GM21723 (cell line): ENCODE data around the gene NKD2.
"Not testable (repeated sequence)": the region's sequence is repeated elsewhere in the genome, so short reads cannot be mapped to it uniquely, and the experiment has no call there.

Source experiments
- ATAC-seq: cut with Tn5 transposase; IDR thresholded peaks from one replicate; pipeline ENCODE4 v1.9.1; 2021; ENCODE audit warnings: mild to moderate bottlenecking, moderate library complexity; ENCODE audit not compliant: unreplicated experiment

The NKD2 gene

GRCh38 chr5:1054799-1055775, 46.5 kb downstream of the NKD2 start:
- no peak for ATAC-seq

- no peak for ATAC-seq
Measured at GRCh38 chr5:1055896-1056610, 47.5 kb downstream of the NKD2 start.

GRCh38 chr5:1056611-1057484, 48.2 kb downstream of the NKD2 start:
- no peak for ATAC-seq

GRCh38 chr5:1057485-1058082, 49.0 kb downstream of the NKD2 start:
- no peak for ATAC-seq

- no peak for ATAC-seq
Measured at GRCh38 chr5:1058083-1058945, 49.7 kb downstream of the NKD2 start.

GRCh38 chr5:1058988-1059883, 50.6 kb downstream of the NKD2 start:
- no peak for ATAC-seq

GRCh38 chr5:1059884-1060263, 51.3 kb downstream of the NKD2 start:
- no peak for ATAC-seq

- ATAC-seq, result no peak
Measured at GRCh38 chr5:1060535-1060981, 52.0 kb downstream of the NKD2 start.

- ATAC-seq, result not testable (repeated sequence)
Measured at GRCh38 chr5:1061292-1061691, 52.7 kb downstream of the NKD2 start.

- no peak for ATAC-seq
Measured at GRCh38 chr5:1061916-1062315, 53.3 kb downstream of the NKD2 start.

- no peak for ATAC-seq
Measured at GRCh38 chr5:1062761-1063568, 54.4 kb downstream of the NKD2 start.

- no peak for ATAC-seq
Measured at GRCh38 chr5:1063661-1064382, 55.2 kb downstream of the NKD2 start.

GRCh38 chr5:1064383-1065142, 56.0 kb downstream of the NKD2 start:
- no peak for ATAC-seq

- ATAC-seq, result no peak
Measured at GRCh38 chr5:1065143-1065750, 56.6 kb downstream of the NKD2 start.

- no peak for ATAC-seq
Measured at GRCh38 chr5:1065891-1066650, 57.5 kb downstream of the NKD2 start.
